Osteoblast (primary cell): ENCODE measurements around the gene THBS2. TPM values are rescaled to one million over a fixed set of nuclear protein-coding genes. Genes with fewer than 3 reads are reported as not detected.
"Not testable (repeated sequence)": the region's sequence is repeated elsewhere in the genome, so short reads cannot be mapped to it uniquely, and the experiment has no call there.

Experiments used
- DNase-seq: peaks from one replicate; pipeline ENCODE4 v3.0.0; 2011; ENCODE audit warnings: low spot score, mixed read lengths; ENCODE audit not compliant: insufficient read length; ENCODE audit errors: missing footprints
- H2AFZ ChIP-seq: 2 replicates; pipeline ENCODE4 v1.6.0; 2011; ENCODE audit warnings: mild to moderate bottlenecking, low read length
- H3K27ac ChIP-seq: 2 replicates; pipeline ENCODE4 v1.5.1; 2011; ENCODE audit warnings: mild to moderate bottlenecking, low read depth, low read length, moderate library complexity
- H3K27me3 ChIP-seq: 2 replicates; pipeline ENCODE4 v1.6.0; 2012; ENCODE audit warnings: mild to moderate bottlenecking, control low read depth, inconsistent platforms, low read length, moderate library complexity; ENCODE audit not compliant: insufficient read depth
- H3K36me3 ChIP-seq: 2 replicates; pipeline ENCODE4 v1.5.1; 2011; ENCODE audit warnings: mild to moderate bottlenecking, low read length, control low read depth, moderate library complexity; ENCODE audit not compliant: insufficient read depth
- H3K4me1 ChIP-seq: 2 replicates; pipeline ENCODE4 v1.5.1; 2011; ENCODE audit warnings: mild to moderate bottlenecking, low read length, control low read depth, moderate library complexity; ENCODE audit not compliant: insufficient read depth
- H3K4me2 ChIP-seq: 2 replicates; pipeline ENCODE4 v1.6.0; 2011; ENCODE audit warnings: mild to moderate bottlenecking, low read length; ENCODE audit not compliant: insufficient read depth
- H3K4me3 ChIP-seq: fragments of 200-600 bp; sonication (generic); 3 replicates; pipeline ENCODE4 v1.5.1; 2012; ENCODE audit warnings: mild to moderate bottlenecking, low read length, inconsistent platforms; ENCODE audit not compliant: insufficient read depth
- H3K79me2 ChIP-seq: 2 replicates; pipeline ENCODE4 v1.6.0; 2012; ENCODE audit warnings: mild to moderate bottlenecking, low read length, control low read depth, inconsistent platforms; ENCODE audit not compliant: insufficient read depth
- H3K9me3 ChIP-seq: 2 replicates; pipeline ENCODE4 v1.5.1; 2011; ENCODE audit warnings: low read depth, low read length, control low read depth
- H4K20me1 ChIP-seq: 2 replicates; pipeline ENCODE4 v1.6.0; 2012; ENCODE audit warnings: mild to moderate bottlenecking, low read length, control low read depth; ENCODE audit not compliant: insufficient read depth
- CTCF ChIP-seq: IDR thresholded peaks from 2 replicates; pipeline ENCODE4 v1.5.1; 2011; ENCODE audit warnings: mild to moderate bottlenecking, low read depth, low read length, moderate library complexity; ENCODE audit errors: extremely low read depth
- total RNA-seq: library from RNA; depleted of rRNA; stranded (reverse); fragments of >200 nt; gene quantifications from 2 replicates; pipeline ENCODE4 v1.2.3, GENCODE V29; 2012

THBS2 gene
- total RNA-seq, 1 donor: 1,498 TPM

- Histone ChIP-seq H3K4me2 (no peak overlapping the region), H3K36me3 (no peaks in the 10 kb centered on the region), H3K4me3 (no peak overlapping the region), H3K79me2 (no peaks in the 10 kb centered on the region), H3K9me3 (no peaks in the 10 kb centered on the region), H3K4me1 (peaks cover 11% of the 10 kb centered on the region), H4K20me1 (no peaks in the 10 kb centered on the region), H3K27me3 (no peaks in the 10 kb centered on the region), H2AFZ (no peak overlapping the region), H3K27ac (no peak overlapping the region)
- no peak for TF ChIP-seq CTCF
- no peak for DNase-seq
Measured at GRCh38 chr6:169184419-169184818, 69.2 kb downstream of the THBS2 start.

- Histone ChIP-seq H3K79me2 (no peaks in the 10 kb centered on the region), H3K4me1 (peaks cover under 1% of the 10 kb centered on the region), H4K20me1 (no peaks in the 10 kb centered on the region), H3K27ac (no peak overlapping the region), H3K4me2 (no peak overlapping the region), H3K27me3 (no peaks in the 10 kb centered on the region), H3K4me3 (no peak overlapping the region), H2AFZ (no peak overlapping the region), H3K9me3 (no peaks in the 10 kb centered on the region), H3K36me3 (no peaks in the 10 kb centered on the region)
- TF ChIP-seq CTCF: no peak
- DNase-seq: peak; percentile 55
Measured at GRCh38 chr6:169183233-169183632, 70.4 kb downstream of the THBS2 start.

- not testable (repeated sequence) for H3K36me3 ChIP-seq, H3K4me1 ChIP-seq, DNase-seq, H2AFZ ChIP-seq, H3K9me3 ChIP-seq, H3K27me3 ChIP-seq, H3K4me3 ChIP-seq, H3K27ac ChIP-seq, H4K20me1 ChIP-seq, H3K79me2 ChIP-seq, H3K4me2 ChIP-seq
Measured at GRCh38 chr6:169179831-169180230, 73.8 kb downstream of the THBS2 start.

GRCh38 chr6:169177516-169178166 is 76.0 kb downstream of the THBS2 start:
- H3K27ac ChIP-seq: no peak overlapping the region
- H2AFZ ChIP-seq: no peak overlapping the region
- no peak for TF ChIP-seq CTCF
- H3K4me1 ChIP-seq: peaks cover 10% of the 10 kb centered on the region
- no peaks in the 10 kb centered on the region for H3K27me3 ChIP-seq
- H3K36me3 ChIP-seq: peaks cover 6% of the 10 kb centered on the region
- no peak overlapping the region for H3K4me2 ChIP-seq
- peak; percentile 79 for DNase-seq
- H4K20me1 ChIP-seq: no peaks in the 10 kb centered on the region
- H3K4me3 ChIP-seq: no peak overlapping the region
- no peaks in the 10 kb centered on the region for H3K79me2 ChIP-seq
- H3K9me3 ChIP-seq: no peaks in the 10 kb centered on the region
